ENCODE results near the gene ADAP1. TPM values are rescaled to one million over a fixed set of nuclear protein-coding genes. Genes with fewer than 3 reads are reported as not detected.

Gene ADAP1
- total RNA-seq, 3 donors from 2014 or later: 75.0 to 79.6 (median 79.5) TPM

GRCh38 chr7:901388-902154, 52.9 kb downstream of the ADAP1 start:
- ATAC-seq (peak; percentile 35 to 48), DNase-seq (no peak)
- H3K4me1 Mint-ChIP-seq (ENCODE audit: low read depth): no peaks in the 10 kb centered on the region
- peaks cover 2% of the 10 kb centered on the region for H3K36me3 Mint-ChIP-seq (ENCODE audit: insufficient read depth)
- H3K4me3 Mint-ChIP-seq: no peak overlapping the region
- no peaks in the 10 kb centered on the region for H3K27me3 Mint-ChIP-seq (ENCODE audit: low read depth)
- H3K9me3 Mint-ChIP-seq: no peaks in the 10 kb centered on the region

DNA sequence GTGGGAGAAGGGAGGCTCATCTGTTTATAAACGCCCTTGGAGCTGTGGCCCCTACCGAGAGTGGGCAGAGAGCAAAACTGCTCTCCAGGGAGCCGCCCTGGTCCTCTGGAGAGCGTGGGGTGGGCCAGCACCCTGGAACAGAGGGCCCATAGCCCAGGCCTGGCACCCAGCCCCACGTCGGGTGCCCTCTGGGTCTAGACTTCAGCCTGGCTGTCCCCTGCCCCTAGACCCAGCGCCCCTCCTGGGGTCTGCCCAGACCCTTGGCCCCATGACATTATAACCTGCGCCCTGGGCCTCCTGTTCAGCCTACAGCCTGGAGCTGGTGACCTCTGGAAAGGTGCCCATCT, 53.5 kb downstream of the ADAP1 start:
- ATAC-seq (no peak), DNase-seq (no peak)
- no peaks in the 10 kb centered on the region for H3K9me3 Mint-ChIP-seq
- no peak overlapping the region for H3K4me3 Mint-ChIP-seq
- no peaks in the 10 kb centered on the region for H3K4me1 Mint-ChIP-seq (ENCODE audit: low read depth)
- H3K36me3 Mint-ChIP-seq (ENCODE audit: insufficient read depth): peaks cover 7% of the 10 kb centered on the region
- no peaks in the 10 kb centered on the region for H3K27me3 Mint-ChIP-seq (ENCODE audit: low read depth)

DNA sequence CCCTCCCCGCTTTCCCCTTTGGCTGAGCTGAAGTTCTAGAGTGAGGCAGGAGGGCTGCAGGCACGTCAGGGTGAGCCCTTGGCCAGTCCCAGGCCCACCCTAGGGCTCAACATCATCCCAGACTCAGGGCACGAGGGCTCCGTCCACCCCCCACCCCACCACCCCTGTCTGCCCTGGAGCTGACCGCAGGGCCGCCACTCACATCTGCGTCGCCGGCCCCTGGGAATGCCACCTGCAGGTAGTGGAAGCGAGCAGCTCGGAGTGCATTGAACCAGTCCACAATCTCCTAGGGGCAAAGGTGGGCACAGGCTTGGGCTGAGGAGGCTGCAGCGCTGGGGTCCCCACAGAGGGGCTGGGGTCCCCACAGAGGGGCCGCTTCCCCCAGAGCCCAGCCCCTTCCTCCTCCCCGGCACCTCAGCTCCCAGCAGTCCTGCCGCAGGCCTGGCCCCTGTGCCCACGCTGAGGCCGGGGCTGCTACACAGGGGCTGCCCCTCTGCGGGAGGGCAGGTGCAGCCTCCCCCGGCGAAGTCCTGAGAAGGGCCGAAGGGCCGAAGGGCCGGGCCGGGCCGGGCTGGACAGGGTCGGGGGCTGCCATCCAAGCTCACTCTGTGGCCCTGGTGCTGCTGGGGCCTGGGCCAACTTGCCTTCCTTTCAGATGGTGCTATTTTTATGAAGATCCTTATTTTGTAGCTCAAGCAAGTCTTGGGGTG, 54.0 kb downstream of the ADAP1 start:
- H3K4me1 Mint-ChIP-seq (ENCODE audit: low read depth): no peaks in the 10 kb centered on the region
- no peak for ATAC-seq

DNA sequence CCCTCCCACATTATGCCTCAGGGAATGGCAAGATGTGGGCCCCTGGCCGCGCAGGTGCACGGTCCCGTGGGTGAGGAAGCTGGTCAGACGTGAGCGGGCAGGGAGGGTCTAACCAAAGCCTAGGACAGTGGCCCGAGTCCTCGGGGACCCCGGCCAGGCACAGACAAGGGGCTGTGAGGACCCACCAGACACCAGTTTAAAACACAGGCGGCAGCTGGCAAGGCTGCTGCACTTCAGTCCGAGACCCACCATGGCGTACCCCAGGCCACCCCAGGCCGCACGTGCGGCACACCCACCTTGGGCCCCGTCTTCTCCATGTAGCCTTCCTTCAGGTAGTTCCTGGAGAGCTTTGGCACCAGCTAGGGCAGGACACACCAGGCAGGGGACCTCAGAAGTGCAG, 54.7 kb downstream of the ADAP1 start:
- Mint-ChIP-seq H3K9me3 (no peaks in the 10 kb centered on the region), H3K36me3 (ENCODE audit: insufficient read depth) (peaks cover 10% of the 10 kb centered on the region), H3K4me3 (no peak overlapping the region), H3K27me3 (ENCODE audit: low read depth) (no peaks in the 10 kb centered on the region), H3K4me1 (ENCODE audit: low read depth) (no peaks in the 10 kb centered on the region)
- no peak for DNase-seq
- ATAC-seq: no peak

More for the DNA sequence above, 54.0 kb downstream of the ADAP1 start:
- no peaks in the 10 kb centered on the region for H3K9me3 Mint-ChIP-seq
- H3K4me3 Mint-ChIP-seq: no peak overlapping the region
- H3K27me3 Mint-ChIP-seq (ENCODE audit: low read depth): no peaks in the 10 kb centered on the region
- peaks cover 10% of the 10 kb centered on the region for H3K36me3 Mint-ChIP-seq (ENCODE audit: insufficient read depth)
- DNase-seq: no peak

GRCh38 chr7:898855-899681, 55.4 kb downstream of the ADAP1 start:
- no peaks in the 10 kb centered on the region for H3K4me1 Mint-ChIP-seq (ENCODE audit: low read depth)
- no peak overlapping the region for H3K4me3 Mint-ChIP-seq
- ATAC-seq: no peak
- H3K9me3 Mint-ChIP-seq: no peaks in the 10 kb centered on the region
- peaks cover 10% of the 10 kb centered on the region for H3K36me3 Mint-ChIP-seq (ENCODE audit: insufficient read depth)
- DNase-seq: no peak
- no peaks in the 10 kb centered on the region for H3K27me3 Mint-ChIP-seq (ENCODE audit: low read depth)

GRCh38 chr7:898460-898854, 56.0 kb downstream of the ADAP1 start:
- peaks cover 11% of the 10 kb centered on the region for H3K36me3 Mint-ChIP-seq (ENCODE audit: insufficient read depth)
- H3K4me3 Mint-ChIP-seq: no peak overlapping the region
- DNase-seq (no peak), ATAC-seq (no peak)
- H3K9me3 Mint-ChIP-seq: no peaks in the 10 kb centered on the region
- no peaks in the 10 kb centered on the region for H3K4me1 Mint-ChIP-seq (ENCODE audit: low read depth)
- H3K27me3 Mint-ChIP-seq (ENCODE audit: low read depth): no peaks in the 10 kb centered on the region

DNA sequence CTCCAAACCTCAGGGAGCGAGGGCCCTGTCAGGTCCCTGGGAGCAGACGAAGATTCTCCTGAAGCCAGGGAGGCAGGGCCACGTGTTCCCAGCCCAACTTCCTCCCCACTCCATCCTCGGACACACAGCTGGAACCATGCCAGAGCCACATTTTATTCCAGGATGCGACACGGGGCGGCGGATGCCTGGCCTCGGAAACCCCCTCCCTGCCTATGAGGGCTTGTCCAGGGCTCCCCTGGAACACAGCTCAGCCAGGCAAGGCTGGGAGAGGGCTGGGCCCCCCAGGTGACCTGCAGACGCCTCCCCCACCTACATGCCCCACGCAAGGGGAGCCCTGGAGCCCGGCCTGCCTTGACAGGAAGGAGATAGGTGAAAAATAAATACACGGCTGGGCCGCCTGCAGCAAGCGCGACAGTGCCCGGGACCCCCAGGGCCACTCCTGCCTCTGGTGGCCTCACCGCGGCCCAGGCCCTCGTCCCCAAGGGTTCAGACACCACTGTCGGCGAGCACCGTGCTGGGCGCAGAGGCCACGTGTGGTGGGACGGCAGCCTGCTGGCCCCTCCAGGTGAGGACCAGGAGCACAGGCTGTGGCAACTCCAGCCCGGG, 56.6 kb downstream of the ADAP1 start:
- H3K4me3 Mint-ChIP-seq: no peak overlapping the region
- no peak for ATAC-seq
- no peaks in the 10 kb centered on the region for H3K9me3 Mint-ChIP-seq
- no peaks in the 10 kb centered on the region for H3K4me1 Mint-ChIP-seq (ENCODE audit: low read depth)
- no peaks in the 10 kb centered on the region for H3K27me3 Mint-ChIP-seq (ENCODE audit: low read depth)
- peaks cover 14% of the 10 kb centered on the region for H3K36me3 Mint-ChIP-seq (ENCODE audit: insufficient read depth)
- no peak for DNase-seq

GRCh38 chr7:897086-897485, 57.4 kb downstream of the ADAP1 start:
- ATAC-seq (no peak), DNase-seq (no peak)
- no peaks in the 10 kb centered on the region for H3K4me1 Mint-ChIP-seq (ENCODE audit: low read depth)
- H3K36me3 Mint-ChIP-seq (ENCODE audit: insufficient read depth): peaks cover 20% of the 10 kb centered on the region
- no peaks in the 10 kb centered on the region for H3K9me3 Mint-ChIP-seq
- H3K4me3 Mint-ChIP-seq: no peak overlapping the region
- H3K27me3 Mint-ChIP-seq (ENCODE audit: low read depth): no peaks in the 10 kb centered on the region

DNA sequence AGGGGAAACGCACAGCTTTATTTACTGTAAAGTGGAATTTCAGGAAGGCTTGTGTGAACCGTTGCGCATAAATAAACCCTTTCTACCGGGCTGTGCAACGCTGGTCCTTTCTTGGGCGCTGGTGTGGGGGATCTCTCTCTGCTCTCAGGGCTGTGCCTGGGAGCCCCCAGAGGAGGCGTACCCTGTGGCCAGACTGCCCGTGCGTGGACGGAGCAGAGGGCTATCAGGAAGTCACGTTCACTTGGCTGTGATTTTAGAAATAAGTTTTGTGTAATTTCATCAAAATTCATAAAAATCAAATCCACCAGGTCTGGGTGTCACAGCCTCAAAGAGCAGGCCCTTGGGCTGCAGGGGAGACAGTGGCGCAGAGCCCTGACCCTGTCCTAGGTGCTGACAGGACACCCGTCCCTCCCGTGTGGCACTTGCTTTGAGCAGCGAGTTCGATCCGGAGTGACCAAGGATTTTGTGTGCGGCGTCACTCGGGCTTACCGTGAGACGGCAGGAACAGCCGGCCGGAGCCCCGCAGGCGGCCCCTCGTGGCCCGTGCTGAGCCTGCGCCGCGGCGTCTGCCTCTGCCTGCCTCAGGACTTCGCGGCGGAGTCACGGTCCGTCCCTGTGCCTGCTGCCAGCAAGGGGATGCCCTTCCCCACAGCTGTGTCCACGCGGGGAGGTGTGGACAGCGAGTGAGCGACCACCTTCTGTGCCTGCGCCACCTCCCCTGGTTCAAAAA, 58.0 kb downstream of the ADAP1 start:
- DNase-seq (no peak), ATAC-seq (no peak)
- Mint-ChIP-seq H3K9me3 (no peaks in the 10 kb centered on the region), H3K4me3 (no peak overlapping the region), H3K36me3 (ENCODE audit: insufficient read depth) (peaks cover 20% of the 10 kb centered on the region), H3K4me1 (ENCODE audit: low read depth) (no peaks in the 10 kb centered on the region), H3K27me3 (ENCODE audit: low read depth) (no peaks in the 10 kb centered on the region)

DNA sequence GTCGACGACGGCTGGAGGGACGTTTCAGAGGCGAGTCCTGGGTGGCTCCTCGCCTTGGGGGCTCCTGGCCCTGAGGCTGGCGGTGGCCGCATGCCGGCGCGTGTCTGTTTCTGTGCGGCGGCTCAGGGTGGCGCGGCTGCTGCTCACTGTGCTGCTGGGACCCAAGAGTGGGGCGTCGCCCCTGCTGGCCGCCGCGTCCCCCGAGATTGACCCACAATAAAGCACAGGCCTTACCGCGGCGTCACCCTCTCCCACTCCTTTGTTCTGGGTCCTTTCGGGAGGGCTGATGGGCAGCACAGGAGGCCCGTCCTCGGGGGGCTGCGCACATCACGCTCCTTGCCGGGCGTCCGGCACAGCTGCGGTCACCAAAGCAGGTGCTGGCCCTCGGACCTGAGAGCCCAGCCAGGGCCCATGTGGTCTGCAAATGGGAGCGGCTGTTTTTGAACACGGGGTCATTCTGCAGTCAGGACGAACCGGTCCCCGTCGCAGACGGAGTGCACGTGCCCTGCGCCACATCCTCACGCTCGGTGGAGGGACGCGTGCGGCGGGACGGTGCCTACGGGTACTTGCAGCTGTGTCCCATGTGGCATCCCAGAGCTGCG, 58.9 kb downstream of the ADAP1 start:
- no peaks in the 10 kb centered on the region for H3K9me3 Mint-ChIP-seq
- H3K36me3 Mint-ChIP-seq (ENCODE audit: insufficient read depth): peaks cover 20% of the 10 kb centered on the region
- no peaks in the 10 kb centered on the region for H3K4me1 Mint-ChIP-seq (ENCODE audit: low read depth)
- H3K27me3 Mint-ChIP-seq (ENCODE audit: low read depth): no peaks in the 10 kb centered on the region
- no peak overlapping the region for H3K4me3 Mint-ChIP-seq
- DNase-seq: no peak
- no peak for ATAC-seq

DNA sequence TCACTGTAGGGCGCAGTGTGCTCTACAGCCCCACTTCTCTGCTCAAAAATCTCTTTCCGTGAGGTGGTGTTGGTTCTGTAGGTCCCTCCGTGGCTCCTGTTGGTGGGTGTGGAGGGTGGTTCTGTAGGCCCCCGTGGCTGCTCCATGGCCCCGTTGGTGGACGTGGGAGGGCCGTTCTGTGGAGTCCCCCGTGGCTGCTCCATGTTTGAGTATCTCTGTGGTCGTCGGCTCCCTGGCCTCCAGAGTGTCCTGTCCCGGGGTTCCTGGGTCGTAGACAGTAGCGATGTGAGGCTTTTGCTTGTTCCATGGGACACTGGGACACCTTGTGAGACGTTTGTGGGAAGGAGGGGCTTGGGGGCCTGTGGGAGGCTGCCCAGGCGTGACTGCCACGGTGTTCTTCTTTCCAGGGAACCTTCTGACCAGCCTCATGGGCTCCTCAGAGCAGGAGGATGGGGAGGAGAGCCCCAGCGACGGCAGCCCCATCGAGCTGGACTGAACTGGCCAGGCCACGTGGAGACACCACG, 59.5 kb downstream of the ADAP1 start:
- Mint-ChIP-seq H3K4me3 (no peak overlapping the region), H3K27me3 (ENCODE audit: low read depth) (no peaks in the 10 kb centered on the region), H3K36me3 (ENCODE audit: insufficient read depth) (peaks cover 20% of the 10 kb centered on the region), H3K4me1 (ENCODE audit: low read depth) (no peaks in the 10 kb centered on the region), H3K9me3 (no peaks in the 10 kb centered on the region)
- ATAC-seq: no peak
- DNase-seq: no peak

DNA sequence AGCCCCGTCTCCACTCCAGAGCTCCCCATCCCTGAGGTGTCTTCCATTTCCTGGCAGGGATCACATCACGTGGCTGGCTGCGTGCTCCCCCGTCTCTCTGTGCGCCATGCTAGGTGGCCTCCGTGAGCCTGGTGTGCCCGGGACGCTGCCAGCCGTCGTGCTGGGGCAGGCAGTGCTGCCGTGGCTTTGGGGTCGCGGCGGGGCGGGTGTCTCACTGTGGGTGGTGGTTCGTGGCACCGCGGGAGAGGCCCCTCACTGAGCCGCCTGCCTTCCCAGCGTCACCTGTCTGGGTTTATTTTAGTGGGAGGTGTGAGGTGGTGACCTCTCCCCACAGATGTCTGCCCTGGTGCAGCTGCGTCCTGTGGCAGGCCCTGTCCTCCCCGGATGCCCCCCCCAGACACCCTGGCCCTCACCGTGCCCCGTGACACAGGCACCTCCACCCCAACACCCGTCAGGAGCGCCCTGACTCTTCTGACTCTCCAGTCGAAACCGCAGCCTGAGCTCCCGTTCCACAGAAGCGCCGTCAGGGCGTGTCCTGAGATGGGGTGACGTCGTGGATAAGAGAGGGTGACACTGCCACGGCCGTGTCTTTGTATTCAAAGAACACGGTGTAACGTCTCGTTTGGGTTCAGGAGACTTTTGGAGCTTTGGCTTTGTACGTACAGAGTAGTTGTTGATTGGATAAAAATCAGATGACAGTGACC, 60.2 kb downstream of the ADAP1 start:
- H3K4me1 Mint-ChIP-seq (ENCODE audit: low read depth): no peaks in the 10 kb centered on the region
- H3K27me3 Mint-ChIP-seq (ENCODE audit: low read depth): no peaks in the 10 kb centered on the region
- peaks cover 20% of the 10 kb centered on the region for H3K36me3 Mint-ChIP-seq (ENCODE audit: insufficient read depth)
- H3K4me3 Mint-ChIP-seq: no peak overlapping the region
- H3K9me3 Mint-ChIP-seq: no peaks in the 10 kb centered on the region
- no peak for ATAC-seq
- no peak for DNase-seq

DNA sequence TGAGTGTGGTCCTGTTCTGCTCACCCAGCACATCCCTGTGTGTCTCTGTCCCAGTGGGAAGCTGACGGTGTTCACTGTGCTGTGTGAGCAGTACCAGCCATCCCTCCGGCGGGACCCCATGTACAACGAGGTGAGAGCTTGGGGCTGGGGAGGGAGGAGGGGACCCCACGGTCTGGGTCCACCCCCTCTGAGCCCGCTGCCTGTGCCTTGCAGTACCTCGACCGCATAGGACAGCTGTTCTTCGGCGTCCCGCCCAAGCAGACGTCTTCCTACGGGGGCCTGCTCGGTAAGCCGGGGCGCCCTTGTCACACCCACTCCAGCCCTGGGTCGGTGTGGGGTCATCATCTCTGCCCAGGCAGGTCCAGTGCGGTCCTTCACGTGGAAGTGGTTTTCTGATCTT, 60.8 kb downstream of the ADAP1 start:
- Mint-ChIP-seq H3K27me3 (ENCODE audit: low read depth) (no peaks in the 10 kb centered on the region), H3K4me3 (no peak overlapping the region), H3K36me3 (ENCODE audit: insufficient read depth) (peaks cover 23% of the 10 kb centered on the region), H3K4me1 (ENCODE audit: low read depth) (no peaks in the 10 kb centered on the region), H3K9me3 (no peaks in the 10 kb centered on the region)
- DNase-seq (no peak), ATAC-seq (no peak)

All from activated T-cell treated with anti-CD3 and anti-CD28 coated beads, Interleukin-2, amount 50 U/mL, for 4 hours (primary cell).